Heart left ventricle (tissue), 13 donors: ENCODE measurements around the gene PLEKHB2.

Experiments used
- CTCF ChIP-seq, 12 donors: fragments of 200-600 bp; sonication (generic) in 4 of 12; IDR thresholded peaks; one replicate each; pipeline versions ENCODE4 v1.5.0 to v1.8.0; 2018 to 2022; ENCODE audit warnings: antibody characterized with exemption in 12 of 12, mild to moderate bottlenecking in 5 of 12
- POLR2A ChIP-seq, 2 donors: fragments of 450-650 bp; IDR thresholded peaks; one replicate each; pipeline ENCODE4 v1.6.1; 2017; ENCODE audit warnings: antibody characterized with exemption in 2 of 2, mild to moderate bottlenecking in 2 of 2, moderate library complexity in 2 of 2
- donor health status: ischemic (EF 13 %, LVEDD 7.1; RV severe dilation, severe dysfunction).
- donor health status: DM: no; HTN: yes; CAD: no.
- donor health status: DM: no; HTN: no; CAD: no.
- donor health status: ischemic (EF 25% LVEDD 6.9; RV normal size, moderate dysfunction).
- donor health status: ischemic (EF 25% LVEDD 5.7; RV mildly dilated, moderate dysfunction).
- donor health status: ischemic (EF 35%, LVEDD 5.7; RV mildly dilated, moderate dysfunction).
- donor health status: nonischemic (EF 11% LVEDD 7.7; RV severe dilation, severe dysfunction).
- donor health status: DM: yes; HTN: yes; CAD: no.
- donor health status: PGD.
- donor health status: ischemic (EF 29% LVEDD 5.4; RV normal size, mild dysfunction).
- donor health status: nonischemic (EF 23%, LVEDD 6.1; RV moderate dilation, normal function).

- no peak for TF ChIP-seq CTCF (IDR thresholded peaks at IDR 0.05)
- TF ChIP-seq POLR2A (IDR thresholded peaks at IDR 0.05): no peak
Observed at GRCh38 chr2:131077966-131078365, 27.2 kb upstream of the PLEKHB2 start.
